K562 (cell line): ENCODE measurements around the gene MXI1. TPM values are rescaled to one million over a fixed set of nuclear protein-coding genes. Genes with fewer than 3 reads are reported as not detected.

Source experiments
- ASH1L ChIP-seq: fragments of 450-650 bp; IDR thresholded peaks from 2 replicates; pipeline ENCODE4 v1.6.1; 2018; ENCODE audit warnings: borderline replicate concordance, mild to moderate bottlenecking, low read depth; ENCODE audit not compliant: partially characterized antibody
- IRF2 ChIP-seq: sonication (generic); formaldehyde crosslinking; IDR thresholded peaks from 2 replicates; pipeline ENCODE4 v1.8.1; 2022; ENCODE audit warnings: mild to moderate bottlenecking, missing genetic modification reagents
- KLF6 ChIP-seq: fragments of 250-450 bp; sonication (Bioruptor Pico); IDR thresholded peaks from 2 replicates; pipeline ENCODE4 v1.4.0; 2020; ENCODE audit warnings: mild to moderate bottlenecking, moderate library complexity, borderline replicate concordance
- MLX ChIP-seq, 2 experiments: fragments of 450-650 bp in 1 of 2; sonication (generic) in 1 of 2; formaldehyde crosslinking; conservative IDR thresholded peaks; 2 replicates each; pipeline versions ENCODE4 v1.4.0 to v1.8.1; 2020 to 2022; ENCODE audit warnings: mild to moderate bottlenecking in 1 of 2, missing genetic modification reagents in 1 of 2
- NR2F6 ChIP-seq: fragments of 450-650 bp; formaldehyde crosslinking; IDR thresholded peaks from 2 replicates; pipeline ENCODE4 v1.4.0; 2020; ENCODE audit warnings: mild to moderate bottlenecking
- RBM14 ChIP-seq: fragments of 200-400 bp; formaldehyde crosslinking; IDR thresholded peaks from 2 replicates; pipeline ENCODE4 v1.6.1; 2018; ENCODE audit warnings: low read depth, mild to moderate bottlenecking, low read length, moderate library complexity, borderline replicate concordance; ENCODE audit not compliant: insufficient read depth
- TBL1XR1 ChIP-seq, 2 experiments: IDR thresholded peaks; 2 replicates each; pipeline ENCODE4 v1.6.1; 2012; ENCODE audit warnings: improper control_type of control experiment in 2 of 2, low read length in 2 of 2, mild to moderate bottlenecking in 1 of 2
- THAP12 ChIP-seq: fragments of 250-450 bp; sonication (Bioruptor Pico); IDR thresholded peaks from 2 replicates; pipeline ENCODE4 v1.9.0; 2021; ENCODE audit warnings: mild to moderate bottlenecking, inconsistent platforms
- ZBTB5 ChIP-seq: fragments of 450-650 bp; IDR thresholded peaks from 2 replicates; pipeline ENCODE4 v1.6.1; 2017; ENCODE audit warnings: antibody characterized with exemption
- ZKSCAN1 ChIP-seq: fragments of 150-350 bp; IDR thresholded peaks from 2 replicates; pipeline ENCODE4 v1.6.1; 2016; ENCODE audit warnings: low read depth, low read length
- ZNF407 ChIP-seq: fragments of 450-650 bp; IDR thresholded peaks from 2 replicates; pipeline ENCODE4 v1.6.1; 2016; ENCODE audit warnings: low read depth
- ZNF764 ChIP-seq: fragments of 250-450 bp; sonication (Bioruptor Pico); IDR thresholded peaks from 2 replicates; pipeline ENCODE4 v1.4.0; 2020; ENCODE audit warnings: low read depth, mild to moderate bottlenecking, moderate library complexity
- polyA plus RNA-seq, 8 experiments: library from polyadenylated mRNA; depleted of rRNA in 4 of 8; stranded (reverse) in 5 of 8; unstranded in 3 of 8; fragments of >200 nt; fragmentation: Nextera tagmentation in 2 of 8; fragmentation: Illumina TruSeq in 1 of 8; extraction: Ambion mirVana in 2 of 8; extraction: Trizol in 1 of 8; gene quantifications; 2 replicates each; pipeline versions ENCODE4 v1.2.1 to v1.2.3, GENCODE V29; 2011 to 2014; ENCODE audit warnings: inconsistent platforms in 1 of 8, missing spikeins in 1 of 8
- total RNA-seq, 7 experiments: library from RNA; depleted of rRNA in 6 of 7; stranded (reverse); fragments of >200 nt in 6 of 7; fragmentation: Illumina TruSeq in 2 of 7; extraction: Trizol in 2 of 7; gene quantifications; 2 replicates each; pipeline versions ENCODE4 v1.2.1 to v1.2.3, GENCODE V29; 2011 to 2021; ENCODE audit warnings: low replicate concordance in 1 of 7
- TF ChIP-seq, protein P1 (sequence below): sonication (generic); formaldehyde crosslinking; IDR thresholded peaks from 2 replicates; pipeline ENCODE4 v1.8.1; 2023; ENCODE audit warnings: mild to moderate bottlenecking, missing genetic modification reagents, moderate library complexity

The MXI1 gene
- total and polyA plus RNA-seq, 9 of the 15 experiments (the other 6 are each of a cell fraction or from before 2014, with no cell fraction given), result 9.1 to 23.7 (median 14.8) TPM

DNA sequence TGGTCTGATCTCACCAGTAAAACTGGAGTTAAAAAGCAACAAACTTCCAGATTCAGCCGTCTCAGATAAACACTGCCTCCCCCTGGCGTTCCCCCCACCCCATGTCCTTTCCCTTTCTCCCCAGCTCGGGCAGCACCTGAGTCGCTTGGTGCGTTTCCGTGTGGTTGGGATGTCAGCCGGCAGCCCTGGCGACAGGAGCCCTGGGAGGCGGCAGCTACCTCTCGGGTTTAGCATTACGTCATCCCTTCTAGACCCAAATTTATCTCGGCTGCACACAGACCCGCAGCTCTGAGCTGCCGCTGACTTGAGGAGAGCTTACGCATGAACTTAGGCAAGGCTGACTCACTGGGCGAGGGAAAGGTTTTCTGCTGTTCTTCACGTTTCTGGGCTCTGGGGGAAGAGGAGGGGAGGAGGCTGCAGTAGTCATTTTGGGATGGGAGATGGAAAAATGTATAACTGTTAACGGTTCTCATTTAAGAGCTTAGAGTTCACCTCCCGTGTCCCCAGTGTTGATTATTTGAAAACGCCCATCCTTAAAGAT is 14.4 kb downstream of the MXI1 start (continued):
- TF ChIP-seq THAP12 (CRISPR knock-in tag), result no peak
- TF ChIP-seq ZBTB5, result no peak
- TF ChIP-seq TBL1XR1 (IDR thresholded peaks at IDR 0.05; ENCODE audit: low read length in 2 of 2), result no peak
- TF ChIP-seq KLF6, result no peak
- TF ChIP-seq ZNF407, result no peak
- TF ChIP-seq NR2F6 (CRISPR knock-in tag), result no peak
- TF ChIP-seq MLX (CRISPR knock-in tag; conservative IDR thresholded peaks at IDR 0.05), result no peak
- TF ChIP-seq RBM14, result no peak
- no peak for TF ChIP-seq ZNF764
- TF ChIP-seq, protein P1, sequence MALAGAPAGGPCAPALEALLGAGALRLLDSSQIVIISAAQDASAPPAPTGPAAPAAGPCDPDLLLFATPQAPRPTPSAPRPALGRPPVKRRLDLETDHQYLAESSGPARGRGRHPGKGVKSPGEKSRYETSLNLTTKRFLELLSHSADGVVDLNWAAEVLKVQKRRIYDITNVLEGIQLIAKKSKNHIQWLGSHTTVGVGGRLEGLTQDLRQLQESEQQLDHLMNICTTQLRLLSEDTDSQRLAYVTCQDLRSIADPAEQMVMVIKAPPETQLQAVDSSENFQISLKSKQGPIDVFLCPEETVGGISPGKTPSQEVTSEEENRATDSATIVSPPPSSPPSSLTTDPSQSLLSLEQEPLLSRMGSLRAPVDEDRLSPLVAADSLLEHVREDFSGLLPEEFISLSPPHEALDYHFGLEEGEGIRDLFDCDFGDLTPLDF (CRISPR knock-in tag), result no peak
- TF ChIP-seq IRF2 (CRISPR knock-in tag), result no peak
- no peak for TF ChIP-seq ZKSCAN1
- TF ChIP-seq ASH1L, result no peak
